ENCODE measurements around the gene FBRSL1. TPM values are rescaled to one million over a fixed set of nuclear protein-coding genes. Genes with fewer than 3 reads are reported as not detected.
"Not testable (repeated sequence)": the region's sequence is repeated elsewhere in the genome, so short reads cannot be mapped to it uniquely, and the experiment has no call there.

Gene FBRSL1
- polyA plus RNA-seq, 3 donors: 34.2 to 42.5 (median 37.4) TPM

GRCh38 chr12:132469423-132469822 lies 20.5 kb upstream of the FBRSL1 start:
- no peak for DNase-seq (ENCODE audit: low read depth in 3 of 3, low spot score in 2 of 3)

- DNase-seq (ENCODE audit: low read depth in 3 of 3, low spot score in 2 of 3): no peak
Measured at GRCh38 chr12:132470397-132470796, 19.6 kb upstream of the FBRSL1 start.

DNA sequence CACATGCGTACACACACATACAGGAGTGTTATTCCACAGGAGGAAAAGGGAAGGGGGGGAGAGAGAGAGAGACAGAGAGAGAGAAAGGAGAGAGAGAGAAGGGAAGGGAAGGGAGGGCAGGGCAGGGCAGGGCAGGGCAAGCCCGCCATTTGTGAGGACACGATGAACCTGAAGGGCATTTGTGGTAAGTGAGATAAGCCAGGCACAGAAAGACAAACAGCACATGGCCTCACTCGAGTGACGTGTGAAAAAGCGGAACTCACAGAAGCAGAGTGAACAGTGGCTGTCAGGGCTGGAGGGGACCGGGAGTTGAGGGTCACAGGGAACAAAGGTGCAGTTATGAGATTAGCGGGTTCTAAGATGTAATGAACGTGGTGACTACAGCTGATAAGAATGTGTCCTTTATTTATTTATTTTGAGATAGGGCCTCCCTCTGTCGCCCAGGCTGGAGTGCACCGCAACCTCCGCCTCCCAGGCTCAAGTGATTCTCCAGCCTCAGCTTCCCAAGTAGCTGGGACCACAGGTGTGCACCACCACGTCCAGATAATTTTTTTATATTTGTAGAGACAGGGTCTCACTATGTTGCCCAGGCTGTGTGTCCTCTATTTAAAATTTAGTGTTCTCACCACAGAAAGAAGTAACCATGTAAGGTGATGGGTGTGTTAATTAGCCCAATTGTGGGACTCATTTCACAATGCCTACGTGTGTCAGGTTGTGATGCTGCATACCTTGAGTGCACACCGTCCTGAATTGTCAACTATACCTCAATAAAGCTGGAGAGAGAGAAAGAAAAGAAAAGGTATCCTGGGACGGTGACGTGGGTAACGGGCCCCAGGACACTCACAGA lies 18.7 kb upstream of the FBRSL1 start:
- no peak for DNase-seq (ENCODE audit: low read depth in 3 of 3, low spot score in 2 of 3)

DNA sequence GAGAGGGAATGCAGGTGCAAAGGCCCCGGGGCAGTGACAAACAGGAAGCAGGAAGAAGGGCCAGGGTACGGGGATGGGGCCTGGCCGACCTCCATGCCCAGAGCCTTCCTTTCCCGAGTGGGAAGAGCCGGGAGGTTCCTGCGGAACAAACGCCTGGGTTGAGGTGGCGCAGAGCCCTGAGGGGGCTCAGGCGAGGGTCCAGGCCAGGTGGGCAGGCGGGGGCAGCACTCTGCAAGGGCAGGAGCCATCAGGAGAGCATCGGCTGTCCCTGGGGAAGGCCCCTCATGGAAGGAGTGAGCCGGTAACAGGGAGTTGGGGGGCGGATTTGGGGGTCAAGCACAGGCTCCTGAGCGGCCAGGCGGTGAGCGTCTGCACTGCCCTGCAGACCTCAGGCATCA lies 18.1 kb upstream of the FBRSL1 start:
- DNase-seq (ENCODE audit: low read depth in 3 of 3, low spot score in 2 of 3): no peak

- no peak for DNase-seq (ENCODE audit: low read depth in 3 of 3, low spot score in 2 of 3)
Measured at GRCh38 chr12:132472386-132472785, 17.6 kb upstream of the FBRSL1 start.

GRCh38 chr12:132474237-132474741 lies 15.7 kb upstream of the FBRSL1 start:
- DNase-seq (ENCODE audit: low read depth in 3 of 3, low spot score in 2 of 3): no peak

- DNase-seq (ENCODE audit: low read depth in 3 of 3, low spot score in 2 of 3): not testable (repeated sequence)
Measured at GRCh38 chr12:132474799-132475303, 15.1 kb upstream of the FBRSL1 start.

DNA sequence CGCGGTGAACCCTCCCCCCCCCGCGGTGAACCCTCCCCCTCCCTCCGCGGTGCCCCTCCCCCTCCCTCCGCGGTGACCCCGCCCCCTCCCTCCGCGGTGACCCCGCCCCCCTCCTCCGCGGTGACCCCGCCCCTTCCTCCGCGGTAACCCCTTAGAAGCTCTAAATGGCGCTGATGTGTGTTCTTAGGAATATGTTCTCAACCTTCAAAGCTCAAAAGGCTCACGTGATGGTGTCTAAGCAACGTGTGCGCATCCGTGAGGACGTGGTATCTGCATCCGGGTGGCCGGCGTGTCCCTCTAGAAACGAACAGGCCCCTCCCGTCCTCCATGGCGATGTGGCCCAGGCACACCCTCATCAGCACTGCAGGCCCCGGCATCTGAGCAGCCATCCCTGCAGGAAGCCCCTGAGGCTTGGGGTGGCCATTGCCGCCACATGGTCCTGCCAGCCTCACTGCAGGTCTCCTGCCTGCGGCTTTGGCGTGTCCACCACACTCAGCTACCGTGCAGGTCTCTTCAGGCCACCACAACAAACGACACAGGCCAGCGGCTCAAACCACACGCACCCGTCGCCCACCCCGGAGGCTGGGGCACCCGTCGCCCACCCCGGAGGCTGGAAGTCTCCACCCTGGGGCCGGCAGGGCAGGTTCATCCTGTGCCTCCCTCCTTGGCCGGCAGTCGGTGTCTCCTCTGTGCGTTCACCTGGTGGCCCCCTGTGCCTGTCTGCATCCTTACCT lies 14.5 kb upstream of the FBRSL1 start:
- no peak for DNase-seq (ENCODE audit: low read depth in 3 of 3, low spot score in 2 of 3)

- no peak for DNase-seq (ENCODE audit: low read depth in 3 of 3, low spot score in 2 of 3)
Measured at GRCh38 chr12:132476038-132476414, 13.9 kb upstream of the FBRSL1 start.

DNA sequence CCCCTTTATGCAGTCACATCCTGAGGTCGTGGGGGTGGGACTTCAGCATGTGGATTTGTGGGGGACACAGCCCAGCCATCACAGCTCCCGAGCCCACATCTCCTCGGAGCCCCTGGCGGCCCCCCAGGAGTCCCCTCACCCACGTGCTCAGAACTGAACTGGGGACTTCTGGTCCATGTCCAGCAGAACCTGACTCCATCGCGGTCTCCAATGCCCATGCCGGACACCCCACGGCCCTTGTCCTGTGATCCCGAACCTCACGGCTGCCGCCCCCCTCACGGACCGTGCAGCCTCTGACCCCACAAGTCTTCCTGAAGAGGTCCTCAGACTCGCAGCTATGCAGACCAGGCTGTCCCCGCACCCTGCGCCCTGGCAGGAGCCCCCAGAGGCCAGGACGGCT lies 13.5 kb upstream of the FBRSL1 start:
- DNase-seq (ENCODE audit: low read depth in 3 of 3, low spot score in 2 of 3): no peak

- no peak for DNase-seq (ENCODE audit: low read depth in 3 of 3, low spot score in 2 of 3)
Measured at GRCh38 chr12:132477017-132477702, 12.8 kb upstream of the FBRSL1 start.

GRCh38 chr12:132477703-132478432 lies 12.1 kb upstream of the FBRSL1 start:
- no peak for DNase-seq (ENCODE audit: low read depth in 3 of 3, low spot score in 2 of 3)

DNA sequence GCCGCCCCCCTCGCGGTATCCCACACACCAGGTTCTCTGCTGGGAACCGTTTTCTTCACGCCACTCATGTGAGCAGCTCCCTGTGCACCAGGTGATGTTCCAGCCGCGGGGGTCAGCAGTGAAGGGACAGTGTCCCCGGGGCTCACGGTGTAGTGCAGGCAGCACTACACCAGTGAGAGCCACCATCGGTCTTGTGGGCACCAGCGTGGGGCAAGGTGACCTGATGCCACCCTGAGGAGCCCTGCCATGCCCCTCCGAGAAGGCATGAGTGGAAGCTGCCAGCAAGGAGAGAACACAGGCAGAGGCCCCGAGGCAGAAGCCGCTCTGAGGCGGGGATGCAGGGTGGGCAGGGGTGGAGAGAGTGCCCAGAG lies 11.5 kb upstream of the FBRSL1 start:
- no peak for DNase-seq (ENCODE audit: low read depth in 3 of 3, low spot score in 2 of 3)

DNA sequence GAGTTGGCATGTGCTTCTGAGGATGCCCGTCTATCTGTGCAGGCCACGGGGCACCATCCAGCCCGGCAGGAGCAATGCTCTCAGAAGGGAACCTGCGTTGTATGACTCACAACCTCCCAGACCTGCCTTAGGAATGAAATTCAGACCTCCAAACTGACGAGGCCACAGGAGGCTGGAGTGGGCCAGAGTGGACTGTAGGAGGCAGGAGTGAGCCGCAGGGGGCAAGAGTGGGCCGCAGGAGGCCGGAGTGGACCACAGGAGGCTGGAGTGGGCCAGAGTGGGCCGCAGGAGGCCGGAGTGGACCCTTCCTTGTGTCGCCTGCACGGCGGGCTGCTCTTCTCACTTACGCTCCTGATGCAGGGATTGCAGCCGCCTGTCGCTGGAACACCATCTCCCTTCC lies 11.1 kb upstream of the FBRSL1 start:
- DNase-seq (ENCODE audit: low read depth in 3 of 3, low spot score in 2 of 3): no peak

GRCh38 chr12:132479291-132479690 lies 10.7 kb upstream of the FBRSL1 start:
- no peak for DNase-seq (ENCODE audit: low read depth in 3 of 3, low spot score in 2 of 3)

- no peak for DNase-seq (ENCODE audit: low read depth in 3 of 3, low spot score in 2 of 3)
Measured at GRCh38 chr12:132479938-132480622, 9.9 kb upstream of the FBRSL1 start.

GRCh38 chr12:132480623-132481132 lies 9.3 kb upstream of the FBRSL1 start:
- no peak for DNase-seq (ENCODE audit: low read depth in 3 of 3, low spot score in 2 of 3)

DNA sequence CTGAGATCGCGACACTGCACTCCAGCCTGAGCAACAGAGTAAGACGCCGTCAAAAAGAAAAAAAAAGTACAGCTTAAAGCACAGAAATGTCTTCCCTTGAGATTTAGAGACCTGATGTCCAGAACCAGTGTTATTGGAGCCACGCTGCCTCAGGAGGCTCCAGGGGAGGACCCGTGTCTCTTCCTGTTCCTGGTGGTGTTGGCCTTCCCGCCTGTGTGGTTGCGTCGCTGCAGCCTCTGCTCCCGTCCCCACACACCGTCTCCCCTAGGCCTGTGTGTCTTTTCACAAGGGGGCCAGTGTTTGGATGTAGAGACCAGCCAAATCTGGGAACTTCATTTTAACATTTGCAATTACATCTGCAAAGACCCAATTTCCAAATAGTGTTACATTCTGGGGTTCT lies 8.6 kb upstream of the FBRSL1 start:
- DNase-seq (ENCODE audit: low read depth in 3 of 3, low spot score in 2 of 3): no peak

Measured in right renal cortex interstitium (tissue), 3 donors.